Measurements from ENCODE around the gene TMEM119.
"Not testable (repeated sequence)": the region's sequence is repeated elsewhere in the genome, so short reads cannot be mapped to it uniquely, and the experiment has no call there.

The TMEM119 gene

GRCh38 chr12:108577458-108577857 is 20.4 kb downstream of the TMEM119 start:
- no peak for DNase-seq (ENCODE audit: low read depth, low spot score)
- in situ Hi-C loops (cut with HindIII; ENCODE audit: low sequenced_read_pairs) = no loop called here
- no peak overlapping the region for H3K4me3 ChIP-seq (ENCODE audit: low read depth, low read length)
- no peak for TF ChIP-seq CTCF (IDR thresholded peaks at IDR 0.05; ENCODE audit: low read depth, low read length)

GRCh38 chr12:108576660-108577234 is 21.1 kb downstream of the TMEM119 start:
- no peak overlapping the region for H3K4me3 ChIP-seq (ENCODE audit: low read depth, low read length)
- no peak for TF ChIP-seq CTCF (IDR thresholded peaks at IDR 0.05; ENCODE audit: low read depth, low read length)
- in situ Hi-C loops (cut with HindIII; ENCODE audit: low sequenced_read_pairs) = no loop called here
- DNase-seq (ENCODE audit: low read depth, low spot score) = peak; percentile 52

GRCh38 chr12:108575199-108575912 is 22.5 kb downstream of the TMEM119 start:
- no peak for TF ChIP-seq CTCF (IDR thresholded peaks at IDR 0.05; ENCODE audit: low read depth, low read length)
- in situ Hi-C loops (cut with HindIII; ENCODE audit: low sequenced_read_pairs) = no loop called here
- no peak for DNase-seq (ENCODE audit: low read depth, low spot score)
- no peak overlapping the region for H3K4me3 ChIP-seq (ENCODE audit: low read depth, low read length)

GRCh38 chr12:108574276-108574675 is 23.6 kb downstream of the TMEM119 start:
- H3K4me3 ChIP-seq (ENCODE audit: low read depth, low read length); DNase-seq (ENCODE audit: low read depth, low spot score); in situ Hi-C loops (cut with HindIII; ENCODE audit: low sequenced_read_pairs): not testable (repeated sequence)

- no peak for TF ChIP-seq CTCF (IDR thresholded peaks at IDR 0.05; ENCODE audit: low read depth, low read length)
- no peak overlapping the region for H3K4me3 ChIP-seq (ENCODE audit: low read depth, low read length)
- in situ Hi-C loops (cut with HindIII; ENCODE audit: low sequenced_read_pairs) = no loop called here
- no peak for DNase-seq (ENCODE audit: low read depth, low spot score)
These were observed 24.6 kb downstream of the TMEM119 start for GRCh38 chr12:108573317-108573716.

GRCh38 chr12:108572166-108572790 is 25.6 kb downstream of the TMEM119 start:
- no peak overlapping the region for H3K4me3 ChIP-seq (ENCODE audit: low read depth, low read length)
- TF ChIP-seq CTCF (IDR thresholded peaks at IDR 0.05; ENCODE audit: low read depth, low read length) = no peak
- DNase-seq (ENCODE audit: low read depth, low spot score) = no peak
- in situ Hi-C loops (cut with HindIII; ENCODE audit: low sequenced_read_pairs) = no loop called here

GRCh38 chr12:108571609-108572165 is 26.2 kb downstream of the TMEM119 start:
- no peak for DNase-seq (ENCODE audit: low read depth, low spot score)
- no peak overlapping the region for H3K4me3 ChIP-seq (ENCODE audit: low read depth, low read length)
- in situ Hi-C loops (cut with HindIII; ENCODE audit: low sequenced_read_pairs) = no loop called here
- TF ChIP-seq CTCF (IDR thresholded peaks at IDR 0.05; ENCODE audit: low read depth, low read length) = no peak

All from astrocyte of the spinal cord (primary cell).